Activated naive CD4-positive, alpha-beta T cell treated with anti-CD3 and anti-CD28 coated beads, Interleukin-2, amount 50 U/mL, for 24 hours (primary cell): ENCODE results near the gene METRN.
A peak's percentile ranks its signal among the peaks of the same experiment; 100 is the strongest.
"Not testable (repeated sequence)": the region's sequence is repeated elsewhere in the genome, so short reads cannot be mapped to it uniquely, and the experiment has no call there.

Experiments used
- H3K27ac Mint-ChIP-seq: one replicate; pipeline ENCODE4 v1.8.0; 2021; ENCODE audit warnings: mild to moderate bottlenecking, mixed read lengths
- H3K27me3 Mint-ChIP-seq: one replicate; pipeline ENCODE4 v1.8.0; 2021; ENCODE audit warnings: mixed read lengths
- H3K36me3 Mint-ChIP-seq: one replicate; pipeline ENCODE4 v1.8.0; 2021; ENCODE audit warnings: mixed read lengths
- H3K4me1 Mint-ChIP-seq: one replicate; pipeline ENCODE4 v1.8.0; 2021; ENCODE audit warnings: mixed read lengths
- H3K4me3 Mint-ChIP-seq: one replicate; pipeline ENCODE4 v1.8.0; 2021; ENCODE audit warnings: mild to moderate bottlenecking, mixed read lengths
- H3K9me3 Mint-ChIP-seq: one replicate; pipeline ENCODE4 v1.8.0; 2021; ENCODE audit warnings: mixed read lengths

The METRN gene

DNA sequence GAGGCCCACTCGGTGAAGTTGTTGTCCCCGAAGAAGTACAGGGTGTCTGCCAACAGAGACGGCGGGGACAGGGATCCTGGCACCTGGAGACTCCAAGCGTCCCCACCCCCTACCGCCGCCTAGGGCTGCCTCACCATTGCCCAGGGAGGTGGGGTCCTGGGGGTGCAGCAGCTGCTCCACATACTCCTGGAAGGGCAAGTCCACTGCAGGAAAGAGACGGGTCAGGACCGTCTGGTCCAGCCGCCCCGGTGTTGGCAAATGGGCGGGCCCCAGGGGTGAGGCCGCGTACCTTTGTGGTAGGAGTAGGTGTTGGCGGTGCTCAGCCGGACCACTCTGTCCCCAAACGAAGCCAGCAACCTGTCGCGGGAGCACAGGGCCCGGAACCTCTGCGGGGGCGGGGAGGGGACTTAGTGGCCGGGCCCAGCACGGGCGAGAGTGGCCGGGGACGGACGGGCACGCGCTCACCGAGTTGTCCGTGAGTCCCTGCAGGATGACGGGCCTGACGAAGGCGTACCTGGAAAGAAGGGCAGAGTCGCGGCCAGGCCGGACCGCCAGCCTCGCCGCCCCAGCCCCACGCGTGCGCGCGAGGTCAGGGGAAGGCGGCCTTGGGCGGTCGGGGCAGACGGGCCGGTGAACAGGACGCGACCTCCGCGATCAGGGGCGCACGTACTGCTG, 31.4 kb upstream of the METRN start:
- Mint-ChIP-seq H3K4me1 (peaks cover 24% of the 10 kb centered on the region), H3K36me3 (peaks cover 3% of the 10 kb centered on the region), H3K27ac (peak overlapping the region; percentile 62), H3K27me3 (no peaks in the 10 kb centered on the region), H3K4me3 (peak overlapping the region; percentile 83), H3K9me3 (no peaks in the 10 kb centered on the region)

DNA sequence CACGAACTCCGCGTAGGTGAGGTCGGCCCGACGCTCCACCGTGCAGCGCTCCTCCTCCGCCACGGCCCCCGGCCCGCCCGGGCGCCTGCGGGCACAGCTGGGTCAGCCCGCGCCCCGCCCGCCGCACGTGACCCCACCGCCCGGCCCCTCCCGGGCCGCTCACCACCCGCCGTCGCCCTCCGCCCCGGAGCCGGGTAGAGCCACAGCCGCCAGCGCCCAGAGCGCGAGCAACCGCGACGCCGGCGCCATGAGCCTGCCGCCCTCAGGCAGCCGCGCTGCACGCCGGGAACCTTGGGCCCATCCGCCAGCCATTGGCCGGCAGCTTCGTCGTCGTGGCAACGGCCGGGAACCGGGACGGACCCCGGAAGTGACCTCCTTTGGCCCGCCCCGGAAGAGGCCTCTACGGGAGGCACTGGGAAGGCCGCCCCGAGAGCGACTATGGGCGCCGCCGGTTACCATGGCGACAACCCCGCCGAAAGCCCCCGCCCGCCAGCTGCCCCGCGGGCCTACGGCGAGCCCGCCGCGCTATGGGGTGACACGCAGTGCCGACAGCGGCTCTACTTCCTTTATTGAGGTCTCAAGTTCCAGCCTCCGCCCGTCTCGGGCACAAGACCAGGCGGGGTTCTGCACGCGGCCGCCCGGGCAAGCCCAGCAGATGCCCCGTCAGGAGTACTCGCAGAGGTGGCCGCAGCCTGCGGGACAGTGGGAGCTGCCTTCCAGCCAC, 30.7 kb upstream of the METRN start, which contains the start of gene JMJD8:
Gene JMJD8, minus strand, starts transcription at position 264 of the 724 bp plus-strand sequence. Its CDS starts 15 bp downstream, at position 249.
- Mint-ChIP-seq H3K4me1 (peaks cover 20% of the 10 kb centered on the region), H3K27me3 (no peaks in the 10 kb centered on the region), H3K36me3 (peaks cover 3% of the 10 kb centered on the region), H3K9me3 (no peaks in the 10 kb centered on the region), H3K4me3 (peak within 1 kb of the TSS; percentile 83), H3K27ac (peak within 1 kb of the TSS; percentile 62)

DNA sequence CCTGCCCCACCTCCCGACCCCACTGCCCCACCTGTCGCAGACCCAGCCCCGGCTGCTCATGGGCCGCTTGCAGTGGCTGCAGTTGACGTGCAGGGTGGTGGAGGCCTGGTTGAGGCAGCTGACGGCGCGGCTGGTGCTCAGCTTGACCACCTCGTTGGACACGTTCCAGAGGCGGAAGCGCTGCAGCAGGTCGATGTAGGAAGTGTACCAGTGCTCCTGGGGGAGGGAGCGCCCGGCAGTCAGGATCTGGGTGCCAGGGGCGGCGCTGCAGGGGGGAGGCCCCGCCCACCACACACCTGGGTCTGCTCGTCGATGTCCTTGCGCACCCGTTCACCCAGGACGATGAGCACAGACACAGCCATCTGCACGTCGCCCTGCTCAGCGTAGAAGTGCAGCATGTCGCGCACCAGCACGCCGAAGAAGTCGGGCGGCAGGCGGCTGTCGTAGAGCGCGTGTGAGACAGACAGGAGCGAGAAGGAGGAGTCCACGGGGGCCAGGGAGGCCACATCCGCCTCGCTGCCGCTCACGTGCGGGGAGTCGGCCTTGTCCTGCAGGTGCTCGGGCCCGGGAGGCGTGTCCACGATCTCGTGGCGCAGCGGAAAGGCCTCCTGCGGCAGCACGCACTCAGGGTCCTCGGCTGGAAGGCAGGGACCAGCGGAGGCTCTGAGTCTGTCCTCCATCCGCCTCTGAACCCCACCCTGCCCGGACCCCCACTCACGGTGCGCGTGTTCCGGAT, 29.8 kb upstream of the METRN start:
- H3K9me3 Mint-ChIP-seq: no peaks in the 10 kb centered on the region
- H3K4me1 Mint-ChIP-seq: peaks cover 21% of the 10 kb centered on the region
- H3K36me3 Mint-ChIP-seq: peaks cover 3% of the 10 kb centered on the region
- H3K4me3 Mint-ChIP-seq: peak overlapping the region; percentile 44
- H3K27me3 Mint-ChIP-seq: no peaks in the 10 kb centered on the region
- no peak overlapping the region for H3K27ac Mint-ChIP-seq

DNA sequence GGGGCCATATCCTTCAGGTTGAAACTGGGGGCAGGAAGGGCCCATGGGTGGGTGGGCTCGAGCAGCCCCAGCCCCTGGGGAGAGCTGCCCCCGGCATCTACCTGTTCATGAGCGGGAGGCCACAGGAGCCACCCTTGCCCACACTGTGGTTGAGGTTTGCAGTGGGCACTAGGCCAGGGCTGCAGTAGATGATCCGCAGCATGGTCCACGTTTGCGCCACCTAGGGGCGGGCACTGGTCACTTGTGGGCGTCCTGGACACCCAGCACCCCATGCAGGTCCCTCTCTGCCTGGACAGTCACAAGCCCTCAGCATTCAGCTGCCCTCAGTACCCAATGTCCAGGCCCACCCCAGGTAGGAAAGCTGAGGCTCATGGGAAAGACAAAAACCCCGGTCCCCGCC, 29.0 kb upstream of the METRN start:
- no peaks in the 10 kb centered on the region for H3K27me3 Mint-ChIP-seq
- no peak overlapping the region for H3K27ac Mint-ChIP-seq
- H3K9me3 Mint-ChIP-seq: no peaks in the 10 kb centered on the region
- peaks cover 3% of the 10 kb centered on the region for H3K36me3 Mint-ChIP-seq
- H3K4me1 Mint-ChIP-seq: peaks cover 25% of the 10 kb centered on the region
- peak overlapping the region; percentile 44 for H3K4me3 Mint-ChIP-seq

DNA sequence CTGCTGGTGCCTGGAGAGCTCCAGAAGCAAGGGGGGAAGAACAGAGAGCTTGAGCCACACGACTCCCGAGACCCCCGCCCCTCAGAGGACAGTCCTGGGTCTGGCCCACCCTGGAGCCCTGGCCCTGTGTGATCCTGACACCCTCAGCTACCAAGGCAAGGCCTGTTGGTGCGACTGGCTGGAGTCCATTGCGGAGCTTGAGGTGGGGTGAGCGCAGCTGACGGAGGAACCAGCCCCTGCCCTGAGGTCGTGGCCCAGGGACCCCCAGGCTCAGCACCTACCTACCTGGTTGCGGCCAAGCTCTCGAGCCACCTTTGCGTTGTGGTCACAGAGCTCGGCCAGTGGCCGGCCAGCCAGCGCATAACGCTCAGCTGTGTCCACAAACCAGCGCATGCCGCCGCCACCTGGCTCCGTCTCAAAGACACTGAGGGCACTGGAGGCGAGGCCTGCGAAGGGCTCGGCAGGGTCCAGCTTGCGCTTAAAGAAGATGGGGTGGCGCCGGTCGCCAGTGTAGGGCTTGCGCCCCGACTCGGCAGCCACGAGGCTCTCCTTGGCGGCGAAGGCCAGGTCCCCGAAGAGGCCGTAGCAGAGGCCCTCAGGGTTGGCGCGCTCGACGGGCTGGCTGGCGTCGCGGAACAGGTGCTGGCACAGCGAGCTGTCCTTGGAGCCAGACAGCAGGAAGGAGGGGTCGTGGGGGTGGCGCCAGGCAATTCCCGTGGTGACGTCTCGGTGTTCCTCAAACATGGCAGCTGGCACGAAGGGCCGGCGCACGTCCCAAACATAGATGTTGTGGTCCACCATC, 28.3 kb upstream of the METRN start:
- no peaks in the 10 kb centered on the region for H3K9me3 Mint-ChIP-seq
- peaks cover 3% of the 10 kb centered on the region for H3K36me3 Mint-ChIP-seq
- H3K4me3 Mint-ChIP-seq: no peak overlapping the region
- no peaks in the 10 kb centered on the region for H3K27me3 Mint-ChIP-seq
- H3K27ac Mint-ChIP-seq: no peak overlapping the region
- peaks cover 22% of the 10 kb centered on the region for H3K4me1 Mint-ChIP-seq

DNA sequence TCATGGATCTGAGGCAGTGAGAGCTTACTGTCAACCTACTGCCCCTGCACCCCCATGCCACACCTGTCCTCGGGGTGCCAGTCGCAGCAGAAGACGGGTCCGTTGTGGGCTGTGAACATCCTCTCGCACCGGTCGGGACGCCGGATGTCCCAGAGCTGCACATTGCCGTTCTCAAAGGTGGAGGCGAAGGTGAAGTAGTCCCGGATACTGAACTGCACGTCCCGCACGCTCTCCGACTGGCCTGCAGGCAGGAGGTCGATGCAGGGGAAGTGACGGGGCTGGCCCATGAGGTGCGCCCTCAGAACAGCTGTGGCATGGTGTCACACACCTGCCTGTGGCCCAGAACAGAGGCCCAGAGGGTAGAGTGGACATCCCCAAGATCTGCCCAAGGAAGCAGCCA, 27.4 kb upstream of the METRN start:
- Mint-ChIP-seq H3K27me3 (no peaks in the 10 kb centered on the region), H3K4me3 (peak overlapping the region; percentile 26), H3K9me3 (no peaks in the 10 kb centered on the region), H3K4me1 (peaks cover 17% of the 10 kb centered on the region), H3K36me3 (peaks cover 1% of the 10 kb centered on the region), H3K27ac (no peak overlapping the region)

DNA sequence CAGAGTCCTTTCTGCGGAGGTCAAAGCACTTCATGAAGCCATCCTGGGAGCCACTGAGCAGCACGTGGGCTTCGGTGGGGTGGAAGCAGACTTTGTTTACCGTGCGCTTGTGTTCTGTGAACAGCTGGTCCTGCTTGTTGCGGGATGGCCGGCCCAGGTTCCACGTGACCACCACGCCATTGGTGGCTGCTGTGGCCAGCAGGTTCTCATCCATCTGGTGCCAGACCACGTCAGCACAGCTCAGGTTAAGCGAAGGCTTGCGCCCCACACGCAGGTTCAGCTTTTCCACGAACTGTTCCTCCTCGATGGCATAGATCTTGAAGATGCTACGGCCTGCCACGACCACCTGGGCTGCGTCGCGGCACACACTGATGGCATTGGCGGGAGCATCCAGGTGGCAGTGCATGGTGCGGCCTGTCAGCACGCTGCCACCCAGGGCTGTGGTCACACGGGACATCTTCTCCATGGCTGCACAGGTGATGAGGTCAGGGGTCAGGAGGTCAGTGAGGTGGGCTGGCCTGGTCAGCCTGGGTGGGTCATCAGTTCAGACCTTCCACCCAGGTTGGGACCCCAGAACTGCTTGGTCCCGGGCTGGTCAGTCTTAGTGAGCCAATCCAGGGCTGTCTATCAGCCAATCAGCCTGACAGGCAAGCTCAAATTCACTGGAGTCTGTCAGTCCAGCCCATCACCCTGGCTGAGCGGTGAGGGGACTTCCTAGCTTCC, 25.6 kb upstream of the METRN start:
- no peaks in the 10 kb centered on the region for H3K27me3 Mint-ChIP-seq
- peaks cover 15% of the 10 kb centered on the region for H3K4me1 Mint-ChIP-seq
- no peaks in the 10 kb centered on the region for H3K9me3 Mint-ChIP-seq
- peak overlapping the region; percentile 93 for H3K27ac Mint-ChIP-seq
- no peaks in the 10 kb centered on the region for H3K36me3 Mint-ChIP-seq
- peak overlapping the region; percentile 95 for H3K4me3 Mint-ChIP-seq

DNA sequence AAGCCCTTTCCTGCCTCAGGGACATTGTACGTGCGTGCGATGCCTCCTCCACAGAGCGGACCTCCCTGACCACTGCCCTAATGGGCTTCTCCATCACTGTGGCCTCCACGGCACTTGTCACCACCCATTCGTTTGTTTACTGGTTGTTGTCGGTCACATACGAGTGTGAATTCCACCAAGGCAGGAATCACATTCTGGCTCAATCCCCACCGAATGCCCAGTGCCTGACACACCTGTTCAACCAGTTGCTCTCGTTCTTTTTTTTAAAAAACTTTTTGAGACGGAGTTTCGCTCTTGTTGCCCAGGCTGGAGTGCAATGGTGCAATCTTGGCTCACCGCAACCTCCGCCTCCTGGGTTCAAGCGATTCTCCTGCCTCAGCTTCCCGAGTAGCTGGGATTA, 23.7 kb upstream of the METRN start:
- H3K36me3 Mint-ChIP-seq, H3K9me3 Mint-ChIP-seq, H3K27me3 Mint-ChIP-seq: not testable (repeated sequence)
- peak overlapping the region; percentile 55 for H3K4me3 Mint-ChIP-seq
- peak overlapping the region; percentile 80 for H3K27ac Mint-ChIP-seq
- peaks cover 23% of the 10 kb centered on the region for H3K4me1 Mint-ChIP-seq

DNA sequence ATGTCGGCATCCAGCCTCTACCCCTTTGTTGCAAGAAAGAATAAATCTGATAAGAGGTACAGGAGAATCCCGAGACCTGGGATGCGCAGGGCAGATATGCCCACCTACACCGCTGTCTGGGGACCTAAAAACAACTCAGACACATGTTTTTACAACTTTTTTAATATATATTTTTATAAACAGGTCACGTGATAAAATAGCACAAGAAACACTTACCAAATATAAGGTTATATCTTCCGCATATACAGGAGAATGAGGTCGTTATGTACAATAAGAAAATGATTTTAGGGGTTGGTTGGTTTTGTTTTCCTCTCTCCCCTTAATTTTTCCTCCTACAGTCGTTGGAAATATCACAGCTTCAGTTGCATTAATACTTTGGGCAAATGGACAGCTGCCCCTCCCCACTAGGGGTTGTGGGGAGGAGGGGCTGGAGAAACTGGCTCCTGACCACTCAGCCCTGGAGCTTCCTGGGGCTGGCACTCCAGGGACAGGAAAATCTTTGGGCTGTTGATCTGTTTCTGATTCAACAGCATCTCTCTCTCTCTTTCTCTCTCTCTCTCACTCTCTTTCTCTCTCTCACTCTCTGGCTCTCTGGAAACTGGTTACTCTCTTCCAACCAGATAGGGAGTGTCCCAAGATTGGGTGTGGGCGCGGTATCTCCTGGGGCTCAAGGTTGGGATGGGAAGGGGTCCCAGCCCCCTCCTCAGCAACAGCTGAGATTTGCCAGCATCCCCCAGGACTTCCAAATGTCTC, 22.4 kb upstream of the METRN start:
- Mint-ChIP-seq H3K4me3 (peak overlapping the region; percentile 9), H3K9me3 (no peaks in the 10 kb centered on the region), H3K27me3 (no peaks in the 10 kb centered on the region), H3K4me1 (peaks cover 28% of the 10 kb centered on the region), H3K36me3 (no peaks in the 10 kb centered on the region), H3K27ac (peak overlapping the region; percentile 60)

DNA sequence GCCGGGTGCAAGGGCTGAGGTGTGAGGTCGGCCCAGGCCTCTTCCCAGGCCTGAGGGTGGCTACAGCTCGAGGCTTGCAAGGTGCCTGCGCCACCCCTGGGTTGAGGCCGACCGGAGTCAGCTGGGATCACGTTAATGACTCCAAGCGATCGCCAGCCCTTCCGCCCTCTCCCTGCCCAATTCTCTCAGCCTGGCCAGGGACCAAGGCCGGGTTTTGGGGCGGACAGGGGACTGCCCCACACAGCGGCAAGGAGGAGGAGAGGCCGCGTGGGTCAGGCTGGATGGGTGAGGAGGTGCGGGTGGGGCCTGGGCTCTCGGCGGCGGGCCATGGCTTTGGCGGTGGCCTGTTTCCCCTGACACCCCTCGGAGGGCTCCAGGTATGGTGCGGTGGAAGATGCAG, 21.6 kb upstream of the METRN start:
- H3K4me1 Mint-ChIP-seq: peaks cover 28% of the 10 kb centered on the region
- H3K27me3 Mint-ChIP-seq: no peaks in the 10 kb centered on the region
- no peak overlapping the region for H3K27ac Mint-ChIP-seq
- no peaks in the 10 kb centered on the region for H3K36me3 Mint-ChIP-seq
- H3K4me3 Mint-ChIP-seq: peak overlapping the region; percentile 19
- H3K9me3 Mint-ChIP-seq: no peaks in the 10 kb centered on the region

DNA sequence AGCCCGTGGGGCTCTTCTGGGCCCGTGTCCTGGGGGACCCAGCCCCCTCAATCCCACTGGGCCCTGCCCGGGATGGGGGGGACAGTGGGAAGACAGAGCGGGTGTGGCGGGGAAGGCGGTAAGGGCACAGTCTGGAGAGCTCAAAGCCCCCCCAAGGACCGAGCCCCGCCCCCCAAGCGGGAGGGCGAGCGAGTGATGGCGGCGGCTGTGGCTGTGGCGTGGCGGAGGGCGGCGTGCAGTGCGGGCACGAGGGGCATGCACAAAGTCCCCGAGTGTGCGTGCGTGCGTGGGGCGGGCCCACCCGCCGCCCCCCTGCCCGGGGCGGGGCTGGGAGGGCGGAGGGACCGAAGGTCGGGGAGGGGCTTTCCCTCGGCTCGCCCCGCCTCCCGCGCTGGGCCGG, 21.2 kb upstream of the METRN start:
- Mint-ChIP-seq H3K27me3 (no peaks in the 10 kb centered on the region), H3K9me3 (no peaks in the 10 kb centered on the region), H3K4me1 (peaks cover 28% of the 10 kb centered on the region), H3K36me3 (no peaks in the 10 kb centered on the region), H3K4me3 (peak overlapping the region; percentile 19), H3K27ac (no peak overlapping the region)

DNA sequence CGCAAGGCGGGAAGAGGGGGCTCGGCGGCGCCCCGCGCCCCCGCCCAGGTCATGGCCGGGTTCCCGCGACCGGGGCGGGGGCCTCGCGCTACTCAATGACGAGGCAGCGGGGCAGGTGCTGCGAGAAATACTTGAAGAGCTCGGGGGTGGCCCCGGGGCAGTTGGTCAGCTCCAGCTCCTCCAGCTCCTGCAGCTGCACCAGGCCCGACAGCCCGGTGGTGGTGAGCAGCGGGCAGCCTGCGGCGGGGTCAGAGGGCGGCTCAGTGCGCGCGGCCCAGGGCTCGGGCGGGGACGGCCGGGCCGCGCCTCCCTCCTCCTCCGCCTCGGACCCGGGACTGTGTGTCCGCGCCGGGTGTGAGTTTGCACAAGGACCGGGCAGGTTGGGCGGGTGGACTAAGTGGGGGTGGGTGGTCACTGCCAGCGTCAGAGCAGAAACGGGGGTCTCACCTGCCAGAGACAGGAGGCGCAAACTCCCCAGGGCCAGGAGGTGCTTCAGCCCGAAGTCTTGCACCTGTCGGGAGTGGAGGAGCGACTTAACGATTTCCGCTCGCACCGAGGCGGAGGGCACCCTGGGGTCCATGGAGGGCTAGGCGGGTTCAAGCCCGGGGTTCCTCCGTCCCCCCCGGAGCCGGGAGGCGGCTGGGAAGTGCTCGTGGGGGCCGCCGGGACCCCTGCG, 20.6 kb upstream of the METRN start:
- no peaks in the 10 kb centered on the region for H3K36me3 Mint-ChIP-seq
- peaks cover 28% of the 10 kb centered on the region for H3K4me1 Mint-ChIP-seq
- no peaks in the 10 kb centered on the region for H3K27me3 Mint-ChIP-seq
- no peaks in the 10 kb centered on the region for H3K9me3 Mint-ChIP-seq
- H3K4me3 Mint-ChIP-seq: peak overlapping the region; percentile 64
- no peak overlapping the region for H3K27ac Mint-ChIP-seq

DNA sequence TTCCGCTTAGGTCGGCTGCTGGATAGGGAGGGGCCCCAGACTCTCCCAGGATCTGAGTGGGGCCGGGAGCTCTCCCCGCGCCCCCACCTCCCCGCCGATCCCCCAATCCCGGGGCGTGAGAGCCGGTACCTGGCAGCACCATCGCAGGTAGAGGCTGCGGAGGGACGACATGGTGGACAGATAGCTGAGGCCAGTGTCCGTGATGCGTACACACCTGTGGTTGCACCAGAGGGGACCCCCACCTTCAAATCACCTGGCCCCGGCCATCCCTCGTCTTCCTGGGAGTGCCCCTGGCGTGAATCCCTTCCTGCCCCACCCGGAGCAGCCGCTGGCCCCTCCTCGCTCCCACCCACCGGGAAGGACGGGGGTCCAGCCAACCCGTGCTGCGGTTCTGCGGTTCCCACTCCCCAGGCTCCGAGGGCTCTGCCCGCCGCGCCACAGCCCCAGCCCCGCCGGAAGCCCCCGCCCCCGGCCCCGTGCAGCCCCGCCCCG, 20.0 kb upstream of the METRN start:
- H3K27me3 Mint-ChIP-seq: no peaks in the 10 kb centered on the region
- no peaks in the 10 kb centered on the region for H3K36me3 Mint-ChIP-seq
- H3K4me1 Mint-ChIP-seq: peaks cover 26% of the 10 kb centered on the region
- no peak overlapping the region for H3K27ac Mint-ChIP-seq
- H3K9me3 Mint-ChIP-seq: no peaks in the 10 kb centered on the region
- no peak overlapping the region for H3K4me3 Mint-ChIP-seq
